GM23338 (cell line): ENCODE measurements around the gene EHBP1L1. TPM values are rescaled to one million over a fixed set of nuclear protein-coding genes. Genes with fewer than 3 reads are reported as not detected.

Experiments used
- ATAC-seq: fragments of 200-7000 bp; cut with Tn5 transposase; 3 replicates; pipeline ENCODE4 v1.9.1; 2020
- DNase-seq: peaks from one replicate; pipeline ENCODE4 v3.0.0-alpha.2; 2015; ENCODE audit warnings: low spot score
- H2AFZ ChIP-seq: fragments of 200-600 bp; sonication (generic); 2 replicates; pipeline ENCODE4 v1.8.0; 2016; ENCODE audit warnings: antibody characterized with exemption, mild to moderate bottlenecking, moderate library complexity
- H3F3A ChIP-seq: fragments of 200-600 bp; sonication (generic); replicated peaks from 2 replicates; pipeline ENCODE4 v1.8.0; 2017; ENCODE audit warnings: antibody characterized with exemption, mixed run types, low read depth
- H3K27ac ChIP-seq: fragments of 200-600 bp; sonication (generic); 2 replicates; pipeline ENCODE4 v1.6.1; 2016; ENCODE audit warnings: low read depth
- H3K27me3 ChIP-seq: fragments of 200-600 bp; sonication (generic); 2 replicates; pipeline ENCODE4 v1.8.0; 2016; ENCODE audit warnings: mild to moderate bottlenecking, mixed run types, moderate library complexity; ENCODE audit not compliant: insufficient read depth
- H3K36me3 ChIP-seq: fragments of 200-600 bp; sonication (generic); 2 replicates; pipeline ENCODE4 v1.8.0; 2016; ENCODE audit warnings: mild to moderate bottlenecking; ENCODE audit not compliant: insufficient read depth
- H3K4me1 ChIP-seq: fragments of 200-600 bp; sonication (generic); 2 replicates; pipeline ENCODE4 v1.8.0; 2016; ENCODE audit warnings: mild to moderate bottlenecking, moderate library complexity; ENCODE audit not compliant: insufficient read depth
- H3K4me2 ChIP-seq: fragments of 200-600 bp; sonication (generic); 2 replicates; pipeline ENCODE4 v1.7.1; 2017; ENCODE audit warnings: mixed run types
- H3K4me3 ChIP-seq: fragments of 200-600 bp; sonication (generic); 2 replicates; pipeline ENCODE4 v1.6.1; 2016; ENCODE audit warnings: mixed run types
- H3K79me2 ChIP-seq: fragments of 200-600 bp; sonication (generic); replicated peaks from 2 replicates; pipeline ENCODE4 v1.8.0; 2017; ENCODE audit warnings: mild to moderate bottlenecking; ENCODE audit not compliant: insufficient read depth
- H3K9me2 ChIP-seq: fragments of 200-600 bp; sonication (generic); 2 replicates; pipeline ENCODE4 v1.8.0; 2017; ENCODE audit not compliant: insufficient read depth
- H4K20me1 ChIP-seq: fragments of 200-600 bp; sonication (generic); replicated peaks from 2 replicates; pipeline ENCODE4 v1.8.0; 2017; ENCODE audit warnings: mild to moderate bottlenecking; ENCODE audit not compliant: insufficient read depth
- H3K27ac Mint-ChIP-seq: 2 replicates; pipeline ENCODE4 v1.8.0; 2020; ENCODE audit warnings: inconsistent platforms, mild to moderate bottlenecking, moderate library complexity, mixed read lengths
- H3K27me3 Mint-ChIP-seq: 3 replicates; pipeline ENCODE4 v1.8.0; 2022; ENCODE audit warnings: low read depth, mild to moderate bottlenecking, moderate library complexity, mixed read lengths, inconsistent platforms; ENCODE audit not compliant: insufficient read depth, poor library complexity
- H3K36me3 Mint-ChIP-seq: 3 replicates; pipeline ENCODE4 v1.8.0; 2021; ENCODE audit warnings: low read depth, mild to moderate bottlenecking, inconsistent platforms, moderate library complexity, mixed read lengths
- H3K4me1 Mint-ChIP-seq: 3 replicates; pipeline ENCODE4 v1.8.0; 2020; ENCODE audit warnings: mild to moderate bottlenecking, inconsistent platforms, mixed read lengths
- H3K4me3 Mint-ChIP-seq: 3 replicates; pipeline ENCODE4 v1.8.0; 2021; ENCODE audit warnings: moderate library complexity, mild to moderate bottlenecking, inconsistent platforms, mixed read lengths
- H3K9me3 Mint-ChIP-seq: 3 replicates; pipeline ENCODE4 v1.8.0; 2020; ENCODE audit warnings: moderate library complexity, mild to moderate bottlenecking, inconsistent platforms, mixed read lengths
- CREB1 ChIP-seq: fragments of 250-450 bp; sonication (Bioruptor Pico); IDR thresholded peaks from 2 replicates; pipeline ENCODE4 v1.5.0; 2020; ENCODE audit warnings: low read depth, mild to moderate bottlenecking, moderate library complexity
- CTCF ChIP-seq, 2 experiments: fragments of 200-600 bp in 1 of 2; sonication (generic) in 1 of 2; conservative IDR thresholded peaks; 2 replicates each; pipeline versions ENCODE4 v1.5.1 to v1.6.1; 2016 to 2017; ENCODE audit warnings: antibody characterized with exemption in 2 of 2, low read depth in 2 of 2, mild to moderate bottlenecking in 2 of 2, moderate library complexity in 1 of 2
- ETS1 ChIP-seq: IDR thresholded peaks from 2 replicates; pipeline ENCODE4 v1.6.1; 2016; ENCODE audit warnings: antibody characterized with exemption
- EZH2 ChIP-seq: fragments of 200-600 bp; sonication (generic); IDR thresholded peaks from one replicate; pipeline ENCODE4 v1.8.0; 2017; ENCODE audit warnings: antibody characterized with exemption, mild to moderate bottlenecking, low read depth; ENCODE audit not compliant: unreplicated experiment
- EZH2phosphoT487 ChIP-seq: fragments of 200-600 bp; sonication (generic); IDR thresholded peaks from one replicate; pipeline ENCODE4 v1.8.1; 2018; ENCODE audit warnings: antibody characterized with exemption; ENCODE audit not compliant: unreplicated experiment
- JUNB ChIP-seq: IDR thresholded peaks from one replicate; pipeline ENCODE4 v1.6.1; 2016; ENCODE audit warnings: antibody characterized with exemption; ENCODE audit not compliant: unreplicated experiment
- NANOG ChIP-seq: IDR thresholded peaks from 2 replicates; pipeline ENCODE4 v1.6.1; 2016; ENCODE audit warnings: antibody characterized with exemption, borderline replicate concordance
- POLR2AphosphoS5 ChIP-seq: IDR thresholded peaks from 2 replicates; pipeline ENCODE4 v1.6.1; 2016; ENCODE audit warnings: antibody characterized with exemption, low read depth
- REST ChIP-seq: IDR thresholded peaks from one replicate; pipeline ENCODE4 v1.6.1; 2018; ENCODE audit warnings: antibody characterized with exemption; ENCODE audit not compliant: unreplicated experiment
- STAT1 ChIP-seq: IDR thresholded peaks from one replicate; pipeline ENCODE4 v1.6.1; 2016; ENCODE audit warnings: antibody characterized with exemption; ENCODE audit not compliant: unreplicated experiment
- ZNF114 ChIP-seq: fragments of 250-450 bp; sonication (Bioruptor Pico); IDR thresholded peaks from 2 replicates; pipeline ENCODE4 v1.5.0; 2020; ENCODE audit warnings: mild to moderate bottlenecking, moderate library complexity
- ZNF331 ChIP-seq: fragments of 250-450 bp; sonication (Bioruptor Pico); IDR thresholded peaks from 2 replicates; pipeline ENCODE4 v1.5.0; 2020; ENCODE audit warnings: low read depth, mild to moderate bottlenecking, moderate library complexity
- polyA plus RNA-seq: library from polyadenylated mRNA; unstranded; fragments of >200 nt; fragmentation: Nextera tagmentation; extraction: Ambion mirVana; gene quantifications from 2 replicates; pipeline ENCODE4 v1.2.1, GENCODE V29; 2016
- total RNA-seq: library from RNA; depleted of rRNA; stranded (reverse); fragments of >200 nt; shearing (Covaris generic); gene quantifications from 2 replicates; pipeline ENCODE4 v1.2.3, GENCODE V29; 2014

The EHBP1L1 gene
- total and polyA plus RNA-seq, 2 experiments from 2014 or later = 2.9 to 10.9 TPM

GRCh38 chr11:65530157-65530496 is 45.7 kb upstream of the EHBP1L1 start:
- peak; percentile 41 to 47 for TF ChIP-seq CTCF (conservative IDR thresholded peaks at IDR 0.05; ENCODE audit: low read depth in 2 of 2)
- no peak for TF ChIP-seq EZH2phosphoT487
- H3K36me3 ChIP-seq = no peaks in the 10 kb centered on the region; the same call in 1 of the 2 replicates
- peak; percentile 77 for ATAC-seq

GRCh38 chr11:65532388-65533064 is 43.3 kb upstream of the EHBP1L1 start:
- Histone ChIP-seq H3K79me2 (no peaks in the 10 kb centered on the region), H3K4me2 (no peak overlapping the region), H3F3A (0 out of 2 replicates have a peak, but pooled peaks cover 13% of the 10 kb centered on the region), H3K4me1 (no peaks in the 10 kb centered on the region), H2AFZ (no peak overlapping the region), H3K27ac (no peak overlapping the region), H3K27me3 (no peaks in the 10 kb centered on the region), H3K9me2 (no peaks in the 10 kb centered on the region), H4K20me1 (peaks cover 2% of the 10 kb centered on the region; the same call in 1 of the 2 replicates), H3K36me3 (no peaks in the 10 kb centered on the region; the same call in 1 of the 2 replicates), H3K4me3 (no peak overlapping the region)
- DNase-seq (no peak), ATAC-seq (no peak)
- Mint-ChIP-seq H3K4me1 (no peaks in the 10 kb centered on the region), H3K27ac (no peak overlapping the region), H3K4me3 (no peak overlapping the region), H3K9me3 (no peaks in the 10 kb centered on the region), H3K27me3 (peaks cover 7% of the 10 kb centered on the region), H3K36me3 (peaks cover 37% of the 10 kb centered on the region)
- TF ChIP-seq CTCF (conservative IDR thresholded peaks at IDR 0.05; ENCODE audit: low read depth in 2 of 2) = no peak
- no peak for TF ChIP-seq STAT1
- TF ChIP-seq POLR2AphosphoS5 = no peak
- no peak for TF ChIP-seq ZNF331
- no peak for TF ChIP-seq JUNB
- TF ChIP-seq EZH2phosphoT487 = no peak
- no peak for TF ChIP-seq ETS1
- no peak for TF ChIP-seq REST
- no peak for TF ChIP-seq ZNF114 (CRISPR knock-in tag)
- no peak for TF ChIP-seq EZH2
- TF ChIP-seq NANOG = no peak
- TF ChIP-seq CREB1 (CRISPR knock-in tag) = no peak

More at GRCh38 chr11:65530157-65530496, 45.7 kb upstream of the EHBP1L1 start:
- peaks cover 3% of the 10 kb centered on the region for H3K27me3 Mint-ChIP-seq
- H3K9me2 ChIP-seq = no peaks in the 10 kb centered on the region
- no peaks in the 10 kb centered on the region for H3K27me3 ChIP-seq
- H3K4me2 ChIP-seq = no peak overlapping the region
- peaks cover 45% of the 10 kb centered on the region for H3K36me3 Mint-ChIP-seq
- peaks cover 19% of the 10 kb centered on the region; the same call in 1 of the 2 replicates for H3F3A ChIP-seq
- peaks cover 2% of the 10 kb centered on the region; the same call in 1 of the 2 replicates for H4K20me1 ChIP-seq
- 0 out of 2 replicates have a peak overlapping the region, but pooled peaks have one; percentile 76 for H3K27ac Mint-ChIP-seq
- no peaks in the 10 kb centered on the region for H3K9me3 Mint-ChIP-seq
- H3K4me1 ChIP-seq = peaks cover 3% of the 10 kb centered on the region; the same call in 1 of the 2 replicates
- no peak overlapping the region for H3K27ac ChIP-seq
- no peak overlapping the region; the same call in 2 of the 3 replicates for H3K4me3 Mint-ChIP-seq
- no peak overlapping the region for H3K4me3 ChIP-seq
- H2AFZ ChIP-seq = no peak overlapping the region
- H3K4me1 Mint-ChIP-seq = peaks cover 4% of the 10 kb centered on the region; the same call in 1 of the 3 replicates
- peak; percentile 57 for DNase-seq
- no peaks in the 10 kb centered on the region for H3K79me2 ChIP-seq
